DMS153 (cell line): Measurements from ENCODE around the gene KCTD1.
"Not testable (repeated sequence)": the region's sequence is repeated elsewhere in the genome, so short reads cannot be mapped to it uniquely, and the experiment has no call there.

Experiments
- DNase-seq: peaks from one replicate; lab custom pipeline; 2025; lab: John Stamatoyannopoulos, UW

Gene KCTD1

GRCh38 chr18:26457611-26458353 is 90.6 kb downstream of the KCTD1 start:
- no peak for DNase-seq

GRCh38 chr18:26457195-26457594 is 91.2 kb downstream of the KCTD1 start:
- DNase-seq: no peak

- no peak for DNase-seq
Observed at GRCh38 chr18:26456070-26456491, 92.3 kb downstream of the KCTD1 start.

GRCh38 chr18:26455639-26456038 is 92.7 kb downstream of the KCTD1 start:
- no peak for DNase-seq

GRCh38 chr18:26454616-26455015 is 93.7 kb downstream of the KCTD1 start:
- no peak for DNase-seq

GRCh38 chr18:26454192-26454591 is 94.2 kb downstream of the KCTD1 start:
- DNase-seq: no peak

- no peak for DNase-seq
Observed at GRCh38 chr18:26453386-26453901, 94.9 kb downstream of the KCTD1 start.

- DNase-seq: no peak
Observed at GRCh38 chr18:26450989-26451682, 97.2 kb downstream of the KCTD1 start.

- DNase-seq: no peak
Observed at GRCh38 chr18:26448714-26449159, 99.6 kb downstream of the KCTD1 start.

- no peak for DNase-seq
Observed at GRCh38 chr18:26443853-26444252, 104.5 kb downstream of the KCTD1 start.

GRCh38 chr18:26442126-26442525 is 106.2 kb downstream of the KCTD1 start:
- no peak for DNase-seq

- no peak for DNase-seq
Observed at GRCh38 chr18:26440644-26441043, 107.7 kb downstream of the KCTD1 start.

GRCh38 chr18:26439537-26439936 is 108.8 kb downstream of the KCTD1 start:
- no peak for DNase-seq

- DNase-seq: no peak
Observed at GRCh38 chr18:26438980-26439379, 109.4 kb downstream of the KCTD1 start.

GRCh38 chr18:26437634-26438033 is 110.7 kb downstream of the KCTD1 start:
- DNase-seq: not testable (repeated sequence)

GRCh38 chr18:26436176-26437051 is 111.9 kb downstream of the KCTD1 start:
- no peak for DNase-seq

- no peak for DNase-seq
Observed at GRCh38 chr18:26435415-26436095, 112.8 kb downstream of the KCTD1 start.

- DNase-seq: no peak
Observed at GRCh38 chr18:26434887-26435286, 113.5 kb downstream of the KCTD1 start.

- no peak for DNase-seq
Observed at GRCh38 chr18:26432651-26433424, 115.5 kb downstream of the KCTD1 start.

- DNase-seq: peak; percentile 34
Observed at GRCh38 chr18:26429535-26430226, 118.7 kb downstream of the KCTD1 start.
